Measurements from ENCODE around the gene DYNC1H1. TPM values are rescaled to one million over a fixed set of nuclear protein-coding genes. Genes with fewer than 3 reads are reported as not detected.
A peak's percentile ranks its signal among the peaks of the same experiment; 100 is the strongest.

Gene DYNC1H1
- total RNA-seq, 1 experiment from 2014 or later = 438 TPM

DNA sequence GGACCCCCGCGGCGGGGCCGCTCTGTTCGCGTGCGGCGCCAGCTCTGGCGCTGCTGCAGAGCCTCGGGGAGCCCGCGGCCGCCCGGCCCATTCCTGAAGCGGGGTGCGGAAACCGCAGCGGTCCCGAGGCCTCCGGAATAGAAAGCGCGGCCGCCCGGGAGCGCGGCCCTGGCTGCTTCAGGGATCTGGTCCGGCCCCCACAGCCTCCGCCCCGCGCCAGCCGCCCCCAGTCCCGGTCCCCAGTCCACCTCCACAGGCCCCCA is 122.3 kb downstream of the DYNC1H1 start (continued):
- TF ChIP-seq ZBTB43 (CRISPR knock-in tag; IDR thresholded peaks at IDR 0.05) = peak; percentile 66; the same call in 1 of the 2 replicates
- TF ChIP-seq ATF1 (CRISPR knock-in tag; IDR thresholded peaks at IDR 0.05) = no peak
- 0 out of 2 replicates have a peak, but pooled peaks have one; percentile 26 for TF ChIP-seq TCF7 (CRISPR knock-in tag; IDR thresholded peaks at IDR 0.05; ENCODE audit: low read depth)
- TF ChIP-seq, protein P1, sequence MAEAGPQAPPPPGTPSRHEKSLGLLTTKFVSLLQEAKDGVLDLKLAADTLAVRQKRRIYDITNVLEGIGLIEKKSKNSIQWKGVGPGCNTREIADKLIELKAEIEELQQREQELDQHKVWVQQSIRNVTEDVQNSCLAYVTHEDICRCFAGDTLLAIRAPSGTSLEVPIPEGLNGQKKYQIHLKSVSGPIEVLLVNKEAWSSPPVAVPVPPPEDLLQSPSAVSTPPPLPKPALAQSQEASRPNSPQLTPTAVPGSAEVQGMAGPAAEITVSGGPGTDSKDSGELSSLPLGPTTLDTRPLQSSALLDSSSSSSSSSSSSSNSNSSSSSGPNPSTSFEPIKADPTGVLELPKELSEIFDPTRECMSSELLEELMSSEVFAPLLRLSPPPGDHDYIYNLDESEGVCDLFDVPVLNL (CRISPR knock-in tag; IDR thresholded peaks at IDR 0.05; ENCODE audit: borderline replicate concordance, low read depth) = peak; percentile 36; the same call in 1 of the 2 replicates
- TF ChIP-seq ZNF416 (CRISPR knock-in tag; IDR thresholded peaks at IDR 0.05) = no peak
- TF ChIP-seq RELA (CRISPR knock-in tag; IDR thresholded peaks at IDR 0.05; ENCODE audit: borderline replicate concordance) = no peak
- TF ChIP-seq, protein P2, sequence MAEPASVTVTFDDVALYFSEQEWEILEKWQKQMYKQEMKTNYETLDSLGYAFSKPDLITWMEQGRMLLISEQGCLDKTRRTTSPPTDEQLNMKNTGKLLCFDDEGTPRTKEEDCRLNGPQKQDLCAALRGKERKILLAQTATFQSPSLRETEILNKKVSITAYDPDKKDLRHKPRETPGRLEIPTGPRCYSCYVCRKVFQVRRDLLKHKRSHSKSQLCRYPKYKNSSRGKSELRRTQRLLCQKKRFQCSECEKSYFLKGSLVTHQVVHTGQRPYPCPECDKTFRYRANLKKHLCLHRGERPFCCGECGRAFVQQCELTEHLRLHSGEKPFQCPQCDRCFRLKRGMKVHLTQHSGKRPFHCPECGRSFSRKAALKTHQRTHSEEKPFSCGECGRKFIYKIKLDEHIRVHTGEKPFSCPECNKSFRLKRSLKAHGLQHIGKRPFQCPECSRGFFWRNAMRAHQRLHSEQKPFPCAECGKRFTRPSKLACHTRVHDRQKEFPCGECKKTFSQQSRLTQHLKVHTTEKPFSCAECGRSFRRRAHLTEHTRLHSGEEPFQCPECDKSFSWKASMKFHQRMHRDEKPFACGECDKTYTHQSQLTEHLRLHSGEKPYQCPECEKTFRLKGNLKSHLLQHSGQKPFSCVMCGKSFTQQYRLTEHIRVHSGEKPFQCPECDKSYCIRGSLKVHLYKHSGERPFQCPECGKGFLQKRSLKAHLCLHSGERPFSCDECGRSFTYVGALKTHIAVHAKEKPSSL (CRISPR knock-in tag; conservative IDR thresholded peaks at IDR 0.05) = no peak
- no peak for TF ChIP-seq ZNF263 (CRISPR knock-in tag; IDR thresholded peaks at IDR 0.05; ENCODE audit: low read depth)
- TF ChIP-seq NFYB (CRISPR knock-in tag; conservative IDR thresholded peaks at IDR 0.05; ENCODE audit: low read depth) = 0 out of 2 replicates have a peak, but pooled peaks have one; percentile 17
- TF ChIP-seq ZBTB21 (CRISPR knock-in tag; IDR thresholded peaks at IDR 0.05; ENCODE audit: borderline replicate concordance) = no peak
- TF ChIP-seq EMX1 (CRISPR knock-in tag; IDR thresholded peaks at IDR 0.05) = no peak
- TF ChIP-seq ZNF671 (CRISPR knock-in tag; IDR thresholded peaks at IDR 0.05) = no peak
- TF ChIP-seq TEAD1 (CRISPR knock-in tag; IDR thresholded peaks at IDR 0.05) = no peak
- TF ChIP-seq MLX (CRISPR knock-in tag; IDR thresholded peaks at IDR 0.05) = no peak
- TF ChIP-seq, protein P3, sequence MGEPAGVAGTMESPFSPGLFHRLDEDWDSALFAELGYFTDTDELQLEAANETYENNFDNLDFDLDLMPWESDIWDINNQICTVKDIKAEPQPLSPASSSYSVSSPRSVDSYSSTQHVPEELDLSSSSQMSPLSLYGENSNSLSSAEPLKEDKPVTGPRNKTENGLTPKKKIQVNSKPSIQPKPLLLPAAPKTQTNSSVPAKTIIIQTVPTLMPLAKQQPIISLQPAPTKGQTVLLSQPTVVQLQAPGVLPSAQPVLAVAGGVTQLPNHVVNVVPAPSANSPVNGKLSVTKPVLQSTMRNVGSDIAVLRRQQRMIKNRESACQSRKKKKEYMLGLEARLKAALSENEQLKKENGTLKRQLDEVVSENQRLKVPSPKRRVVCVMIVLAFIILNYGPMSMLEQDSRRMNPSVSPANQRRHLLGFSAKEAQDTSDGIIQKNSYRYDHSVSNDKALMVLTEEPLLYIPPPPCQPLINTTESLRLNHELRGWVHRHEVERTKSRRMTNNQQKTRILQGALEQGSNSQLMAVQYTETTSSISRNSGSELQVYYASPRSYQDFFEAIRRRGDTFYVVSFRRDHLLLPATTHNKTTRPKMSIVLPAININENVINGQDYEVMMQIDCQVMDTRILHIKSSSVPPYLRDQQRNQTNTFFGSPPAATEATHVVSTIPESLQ (CRISPR knock-in tag; IDR thresholded peaks at IDR 0.05) = no peak
- TF ChIP-seq, protein P4, sequence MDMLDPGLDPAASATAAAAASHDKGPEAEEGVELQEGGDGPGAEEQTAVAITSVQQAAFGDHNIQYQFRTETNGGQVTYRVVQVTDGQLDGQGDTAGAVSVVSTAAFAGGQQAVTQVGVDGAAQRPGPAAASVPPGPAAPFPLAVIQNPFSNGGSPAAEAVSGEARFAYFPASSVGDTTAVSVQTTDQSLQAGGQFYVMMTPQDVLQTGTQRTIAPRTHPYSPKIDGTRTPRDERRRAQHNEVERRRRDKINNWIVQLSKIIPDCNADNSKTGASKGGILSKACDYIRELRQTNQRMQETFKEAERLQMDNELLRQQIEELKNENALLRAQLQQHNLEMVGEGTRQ (CRISPR knock-in tag; IDR thresholded peaks at IDR 0.05) = no peak
- no peak for TF ChIP-seq FOXP4 (CRISPR knock-in tag; IDR thresholded peaks at IDR 0.05)
- TF ChIP-seq SP1 (CRISPR knock-in tag; conservative IDR thresholded peaks at IDR 0.05) = no peak; the same call in 1 of the 2 replicates
- TF ChIP-seq, protein P5, sequence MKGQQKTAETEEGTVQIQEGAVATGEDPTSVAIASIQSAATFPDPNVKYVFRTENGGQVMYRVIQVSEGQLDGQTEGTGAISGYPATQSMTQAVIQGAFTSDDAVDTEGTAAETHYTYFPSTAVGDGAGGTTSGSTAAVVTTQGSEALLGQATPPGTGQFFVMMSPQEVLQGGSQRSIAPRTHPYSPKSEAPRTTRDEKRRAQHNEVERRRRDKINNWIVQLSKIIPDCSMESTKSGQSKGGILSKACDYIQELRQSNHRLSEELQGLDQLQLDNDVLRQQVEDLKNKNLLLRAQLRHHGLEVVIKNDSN (CRISPR knock-in tag; IDR thresholded peaks at IDR 0.05) = no peak
- TF ChIP-seq, protein P6, sequence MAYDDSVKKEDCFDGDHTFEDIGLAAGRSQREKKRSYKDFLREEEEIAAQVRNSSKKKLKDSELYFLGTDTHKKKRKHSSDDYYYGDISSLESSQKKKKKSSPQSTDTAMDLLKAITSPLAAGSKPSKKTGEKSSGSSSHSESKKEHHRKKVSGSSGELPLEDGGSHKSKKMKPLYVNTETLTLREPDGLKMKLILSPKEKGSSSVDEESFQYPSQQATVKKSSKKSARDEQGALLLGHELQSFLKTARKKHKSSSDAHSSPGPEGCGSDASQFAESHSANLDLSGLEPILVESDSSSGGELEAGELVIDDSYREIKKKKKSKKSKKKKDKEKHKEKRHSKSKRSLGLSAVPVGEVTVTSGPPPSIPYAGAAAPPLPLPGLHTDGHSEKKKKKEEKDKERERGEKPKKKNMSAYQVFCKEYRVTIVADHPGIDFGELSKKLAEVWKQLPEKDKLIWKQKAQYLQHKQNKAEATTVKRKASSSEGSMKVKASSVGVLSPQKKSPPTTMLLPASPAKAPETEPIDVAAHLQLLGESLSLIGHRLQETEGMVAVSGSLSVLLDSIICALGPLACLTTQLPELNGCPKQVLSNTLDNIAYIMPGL (CRISPR knock-in tag; IDR thresholded peaks at IDR 0.05) = no peak
